NOMO-1 treated with DMSO at 0.1 percent for 48 hours (cell line): ENCODE data around the gene MSI2.

ENCODE experiments used
- DNase-seq: peaks from one replicate; lab custom pipeline; 2025; ENCODE audit not compliant: unreplicated experiment; lab: John Stamatoyannopoulos, UW

The MSI2 gene

DNA sequence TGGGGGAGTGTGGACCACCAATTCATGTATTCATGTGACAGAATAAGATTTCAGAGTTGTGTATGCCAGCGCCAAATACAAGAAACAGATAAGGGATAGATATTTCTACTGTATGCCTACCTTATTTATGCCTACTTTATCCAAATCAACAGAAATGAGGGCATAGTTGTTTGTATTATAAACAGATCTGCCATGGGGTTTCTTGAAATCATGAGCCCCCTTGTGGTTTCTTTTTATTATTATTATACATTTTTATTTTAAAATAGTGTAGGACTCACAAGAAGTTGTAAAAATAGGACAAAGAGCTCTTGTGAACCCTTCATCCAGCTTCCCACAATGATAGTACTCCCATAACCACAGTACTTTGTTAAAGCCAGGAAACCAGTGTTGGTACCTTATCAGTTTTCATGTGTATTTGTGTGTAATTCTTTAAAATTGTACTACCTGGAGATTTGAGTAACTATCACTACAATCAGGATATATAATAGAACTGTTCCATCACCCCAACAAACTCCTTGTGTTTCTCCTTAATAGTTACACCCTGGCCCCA, 259.4 kb downstream of the MSI2 start:
- DNase-seq: no peak

DNA sequence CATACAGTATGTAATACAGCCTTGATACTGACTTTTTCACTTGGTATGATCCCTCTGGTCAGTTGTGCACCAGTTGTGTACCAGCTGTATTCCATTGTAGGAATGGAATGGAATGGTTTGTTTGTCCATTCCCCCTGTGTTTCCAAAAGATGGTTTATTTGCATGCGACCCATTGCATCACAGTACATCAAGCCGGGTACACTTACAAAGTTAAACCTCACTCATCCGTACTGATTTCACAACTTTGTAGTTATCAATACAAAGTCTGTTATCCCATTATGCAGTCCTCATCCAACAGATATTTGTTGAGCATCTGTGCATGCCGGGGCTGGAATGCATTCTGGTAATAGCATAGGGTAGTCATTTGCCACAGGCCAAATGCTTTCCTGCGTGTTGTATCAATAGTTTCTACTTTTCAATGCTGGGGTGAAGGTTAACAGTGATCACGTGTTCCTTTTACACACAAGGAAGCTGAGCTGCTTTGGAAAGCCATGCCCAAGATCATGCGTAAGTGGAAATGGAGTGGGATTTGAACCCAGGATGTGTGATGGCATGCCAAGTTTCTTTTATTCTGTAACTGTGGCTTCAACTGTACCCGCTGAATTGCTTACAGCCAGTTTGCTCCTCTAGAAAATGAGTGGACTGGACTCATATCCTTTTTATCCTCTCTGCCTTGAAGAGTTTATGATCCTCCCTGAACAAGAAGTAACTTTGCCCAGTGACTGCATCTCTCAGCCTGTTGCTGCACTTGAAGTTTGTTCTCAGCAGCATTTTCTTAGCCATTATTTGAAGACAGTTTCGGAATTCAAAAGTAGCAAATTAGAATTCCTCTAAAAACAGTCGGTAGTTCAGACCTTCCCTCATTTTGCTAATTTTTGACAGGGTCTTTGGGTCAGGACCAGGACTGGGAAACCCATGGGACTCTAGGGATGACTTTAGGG, 260.2 kb downstream of the MSI2 start:
- no peak for DNase-seq

DNA sequence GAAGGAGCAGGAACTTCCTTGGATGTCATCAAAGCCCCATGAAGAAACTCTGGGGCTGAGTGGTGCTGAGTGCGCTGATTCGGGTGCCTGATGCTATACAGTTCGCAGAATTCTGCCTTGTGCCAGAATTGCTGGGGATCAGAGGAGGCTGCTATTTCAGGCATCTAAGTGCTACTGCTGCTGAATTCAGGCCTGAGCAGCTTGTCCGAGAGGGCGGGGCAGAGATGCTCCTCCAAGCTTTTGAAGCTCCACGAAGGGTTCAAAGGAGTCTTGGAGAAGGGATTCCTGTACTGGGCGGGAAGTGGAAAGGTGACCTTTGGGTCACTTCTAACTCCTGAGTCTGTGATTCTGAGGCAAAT, 260.9 kb downstream of the MSI2 start:
- no peak for DNase-seq

DNA sequence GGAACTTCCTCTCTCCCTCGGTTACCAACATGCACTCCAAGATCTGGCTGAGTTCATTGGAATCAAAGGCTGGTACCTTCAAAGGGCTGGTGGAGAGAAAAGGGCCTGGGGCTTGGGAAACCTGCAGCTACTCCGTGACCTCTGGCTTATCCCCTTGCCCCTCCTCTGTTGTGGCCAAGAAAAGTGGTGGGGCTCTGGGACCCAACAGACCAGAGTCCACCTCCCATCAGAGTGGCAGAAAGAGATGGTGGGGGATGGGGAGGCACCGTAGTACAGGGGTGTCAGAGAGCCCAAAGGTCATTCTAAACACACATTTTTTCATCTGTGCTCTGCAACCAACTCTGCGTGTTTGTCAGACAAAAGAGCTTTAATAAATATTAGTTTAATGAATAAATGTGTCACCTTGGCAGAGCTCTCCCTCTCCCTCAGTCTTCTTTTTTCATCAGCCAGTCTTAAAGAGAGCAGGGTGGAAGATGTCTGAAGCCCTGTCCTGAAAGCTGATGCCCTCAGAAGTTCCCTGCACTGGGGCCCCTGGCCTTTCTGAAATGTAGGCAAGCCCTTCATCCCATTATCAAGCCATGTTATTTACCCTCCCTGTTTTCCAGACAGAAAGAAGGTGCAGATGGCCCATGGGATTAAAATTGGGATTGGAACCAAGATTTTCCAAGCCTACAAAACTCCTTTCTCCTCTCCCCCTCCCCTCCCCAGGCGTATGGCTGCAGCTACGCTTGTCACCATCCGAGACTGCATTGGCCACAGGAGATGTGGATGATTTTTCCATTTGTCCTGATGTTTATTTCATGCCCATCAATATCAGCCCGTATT, 261.5 kb downstream of the MSI2 start:
- no peak for DNase-seq

DNA sequence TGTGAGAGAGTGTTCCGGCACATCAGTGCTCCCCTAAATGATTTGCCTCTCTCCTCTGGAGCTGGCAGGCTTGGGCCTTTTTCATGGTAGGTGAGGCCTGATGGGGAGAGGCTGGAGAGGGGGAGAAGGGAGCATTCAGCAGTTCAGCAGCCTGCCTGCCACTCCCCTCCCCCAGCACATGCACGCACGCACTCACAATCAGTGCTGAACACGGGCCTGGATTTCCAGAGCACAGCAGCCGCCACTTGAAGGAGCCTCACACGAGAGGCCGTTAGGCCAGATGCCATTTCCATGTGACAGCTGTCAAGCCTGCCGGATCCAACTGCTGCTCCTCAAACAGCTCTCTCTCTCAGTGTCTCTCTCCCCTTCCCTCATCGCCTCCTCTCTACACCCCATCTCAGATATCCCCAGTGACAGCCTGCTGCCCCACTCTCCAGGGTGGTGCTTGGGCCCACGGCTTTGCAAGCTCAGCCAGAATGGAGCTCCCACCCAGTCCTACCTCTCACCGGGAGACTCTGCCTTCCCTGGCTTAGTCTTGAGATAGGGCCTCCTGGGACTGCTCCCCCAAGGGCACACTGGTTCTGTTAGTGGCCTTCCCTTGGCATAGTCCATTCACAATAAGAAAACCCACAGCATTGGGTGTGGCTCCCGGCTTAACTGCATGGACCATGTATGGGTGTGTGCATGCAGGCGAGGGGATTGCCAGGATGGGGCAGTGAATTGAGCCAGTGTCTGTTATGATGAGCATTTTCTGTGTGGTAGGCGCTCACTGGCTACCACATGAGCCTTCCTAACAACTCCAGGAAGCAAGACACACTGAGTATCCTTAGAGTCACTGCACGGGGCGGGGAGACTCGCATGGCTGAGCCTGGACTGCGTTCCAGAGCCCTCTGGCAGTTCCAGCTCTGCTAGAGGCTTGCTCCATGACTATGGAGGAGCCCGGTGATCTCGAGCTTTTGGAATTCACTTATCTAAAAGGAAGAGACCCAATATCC, 262.6 kb downstream of the MSI2 start:
- no peak for DNase-seq

DNA sequence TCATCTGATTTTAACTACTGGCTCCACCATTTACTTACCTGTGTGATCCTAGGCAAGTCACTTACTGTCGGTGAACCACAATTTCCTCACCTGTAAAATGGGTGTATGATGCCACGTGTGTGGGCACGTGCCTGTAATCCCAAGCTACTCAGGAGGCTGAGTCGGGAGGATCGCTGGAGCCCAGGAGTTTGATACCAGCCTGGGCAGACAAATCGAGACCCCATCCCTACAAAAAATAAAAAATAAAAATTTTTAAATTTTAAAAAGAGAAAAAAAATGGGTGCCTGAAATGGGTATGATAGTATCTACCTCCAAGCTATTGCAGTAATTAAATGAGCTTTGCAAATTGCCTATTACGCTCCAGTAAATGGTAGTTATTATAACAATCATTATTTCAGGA, 263.5 kb downstream of the MSI2 start:
- no peak for DNase-seq

DNA sequence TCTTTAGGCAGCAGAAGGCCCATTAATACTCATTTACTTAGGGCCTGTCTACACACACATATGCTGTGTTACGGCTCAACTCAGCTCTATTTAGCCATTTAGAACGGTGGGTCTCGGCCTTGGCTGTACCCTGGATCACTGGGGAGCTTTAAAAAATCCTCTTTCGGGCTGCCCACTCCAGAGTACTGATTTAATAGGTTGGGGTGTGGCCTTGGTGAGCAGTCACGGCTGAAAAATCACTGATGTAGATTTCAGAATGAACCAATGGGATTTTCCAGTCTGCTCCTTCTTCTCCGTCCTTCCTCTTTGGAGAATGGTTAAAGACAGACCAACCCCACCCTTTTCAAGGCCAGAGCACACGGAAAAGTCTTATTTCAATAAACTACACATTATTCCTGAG, 265.3 kb downstream of the MSI2 start:
- no peak for DNase-seq

DNA sequence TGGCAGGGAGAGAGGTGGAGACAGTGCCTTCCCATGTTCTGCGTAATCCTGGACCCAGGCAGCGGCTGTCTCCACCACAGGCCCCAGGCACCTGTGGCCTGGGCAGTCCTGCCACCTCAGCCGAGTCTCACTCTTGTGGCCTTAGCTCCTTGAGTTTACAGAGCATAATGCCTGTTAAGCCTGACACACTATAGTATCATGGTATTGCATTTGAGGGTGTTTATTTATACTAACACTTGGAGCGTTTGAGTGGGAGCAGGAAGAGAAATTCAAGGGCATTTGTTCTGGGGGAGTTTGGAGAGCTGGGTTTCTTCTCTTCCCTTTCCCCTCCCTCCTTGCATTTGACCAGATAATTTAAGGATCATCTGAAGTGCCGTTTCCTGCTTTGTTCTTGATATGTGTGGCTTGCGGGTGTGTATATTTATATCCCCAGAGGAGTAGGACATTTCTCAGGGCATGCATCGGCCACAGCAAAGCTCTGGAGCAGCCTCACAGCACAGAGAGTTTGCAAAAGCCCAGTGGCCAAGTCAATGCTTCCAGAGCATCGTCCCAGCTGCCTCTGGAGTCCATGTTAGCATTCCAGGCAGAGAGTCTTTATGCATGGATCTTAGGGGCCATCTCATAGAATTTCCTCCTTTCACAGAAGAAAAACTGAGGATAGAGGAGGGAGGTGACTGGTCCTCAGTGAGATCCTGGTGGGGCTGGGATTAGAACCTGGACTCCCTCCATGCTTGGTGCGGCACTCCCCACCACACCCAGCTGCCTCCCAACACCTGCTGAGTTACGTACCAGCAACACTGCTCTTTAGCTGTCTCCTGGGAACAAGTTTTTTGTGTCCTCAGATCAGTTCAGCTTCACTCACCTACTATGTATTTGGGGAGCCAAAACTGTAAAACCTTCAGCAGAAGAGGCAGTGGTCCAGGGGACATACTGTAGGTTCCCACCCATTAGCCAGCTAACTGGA, 266.0 kb downstream of the MSI2 start:
- DNase-seq: peak; percentile 17

DNA sequence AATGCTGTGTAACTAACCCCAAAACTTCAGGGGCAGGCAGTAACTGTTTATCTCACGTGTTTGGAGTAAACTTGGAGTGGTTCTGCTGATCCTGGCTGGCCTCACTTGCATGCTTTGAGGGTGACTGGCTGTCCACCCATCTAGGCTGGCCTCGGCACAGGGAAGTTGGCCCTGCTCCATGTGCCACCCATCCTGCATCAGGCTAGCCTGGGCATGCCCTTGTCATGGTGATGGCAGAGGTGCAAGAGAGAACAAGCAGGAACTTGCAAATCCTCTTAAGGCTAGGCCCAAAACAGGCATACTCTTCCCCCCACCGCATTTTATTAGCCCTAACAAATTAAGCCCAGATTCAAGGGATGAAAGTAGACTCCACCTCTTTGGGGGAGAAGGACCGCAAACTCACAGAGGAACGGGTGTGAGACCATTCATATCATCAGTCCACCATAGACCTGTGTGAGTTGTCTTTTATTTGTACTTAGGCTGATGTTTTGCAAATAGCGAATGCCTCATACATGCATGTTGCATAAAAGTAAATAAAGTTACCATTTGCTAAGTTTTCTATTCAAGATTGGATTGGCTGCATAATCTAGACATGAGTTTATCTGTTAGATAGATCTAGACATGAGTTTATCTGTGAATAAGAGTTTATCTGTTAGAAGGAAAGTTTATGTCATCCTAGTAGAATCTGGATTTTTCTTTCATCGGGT, 267.8 kb downstream of the MSI2 start:
- DNase-seq: peak; percentile 10

DNA sequence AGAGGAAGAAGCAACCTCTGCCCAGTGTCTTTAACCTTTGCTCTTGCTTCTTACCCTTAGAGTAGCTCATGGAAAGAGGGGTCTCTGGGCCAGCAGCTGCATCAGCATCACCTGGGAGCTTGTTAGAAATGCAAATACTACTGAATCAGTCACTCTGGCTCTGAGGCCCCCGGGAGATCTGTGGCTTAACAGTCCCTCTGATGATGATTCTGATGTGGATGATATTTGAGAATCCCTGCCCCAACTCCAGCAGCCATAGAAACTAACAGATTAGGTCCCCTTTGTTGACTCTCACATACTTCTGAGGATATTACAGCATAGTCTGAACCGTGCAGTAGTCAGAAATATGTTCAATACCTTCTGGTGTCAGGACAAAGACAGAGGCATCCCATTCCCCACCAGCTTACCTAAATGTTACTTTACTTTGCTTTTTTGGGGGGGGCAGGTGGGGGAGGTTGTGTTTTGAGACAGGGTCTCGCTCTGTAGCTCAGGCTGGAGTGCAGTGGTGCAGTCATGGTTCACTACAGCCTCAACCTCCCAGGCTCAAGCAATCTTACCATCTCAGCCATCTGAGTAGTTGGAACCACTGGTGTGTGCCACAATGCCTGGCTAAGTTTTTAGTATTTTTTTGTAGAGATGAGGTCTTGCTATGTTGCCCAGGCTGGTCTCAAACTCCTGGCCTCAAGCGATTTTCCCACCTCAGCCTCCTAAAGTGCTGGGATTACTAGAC, 268.7 kb downstream of the MSI2 start:
- no peak for DNase-seq

DNA sequence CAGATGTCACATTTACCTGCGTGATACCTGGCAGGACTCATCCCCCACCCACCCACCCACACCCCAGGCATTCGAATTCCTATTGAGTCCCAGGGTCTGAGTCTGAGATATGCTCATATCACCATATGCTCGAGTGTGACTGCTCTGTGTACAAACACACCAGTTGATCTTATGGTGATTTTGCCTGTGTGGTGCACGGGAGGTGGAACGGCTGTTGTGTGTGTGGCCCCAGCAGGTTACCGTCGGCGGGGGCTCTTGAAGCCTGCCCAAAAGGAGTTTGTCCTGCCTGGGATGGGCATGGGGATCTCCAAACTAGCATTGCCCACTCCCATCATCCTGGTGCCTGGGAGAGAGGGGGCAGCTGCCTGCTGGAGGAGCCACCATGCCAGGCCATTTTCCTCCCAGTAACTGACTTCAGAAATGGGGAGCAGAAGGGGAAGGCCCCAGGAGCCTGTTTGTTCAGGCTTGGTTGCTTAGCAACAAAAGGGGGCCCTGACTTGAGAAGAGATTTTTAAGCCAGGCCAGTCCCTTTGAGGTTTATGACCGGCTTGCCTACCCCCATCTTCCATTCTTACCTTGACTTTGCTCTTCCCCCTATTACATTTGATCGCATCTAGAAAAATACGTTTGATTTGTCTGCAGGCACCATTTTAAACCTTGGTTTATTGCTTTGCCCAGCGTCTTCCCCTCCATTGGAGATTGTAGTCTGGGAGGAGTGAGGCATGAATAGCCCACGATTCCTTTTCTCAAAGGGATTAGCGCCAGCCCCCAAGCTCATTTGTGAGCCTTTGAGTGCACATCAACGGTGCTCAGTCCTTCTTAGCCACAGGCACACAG, 271.1 kb downstream of the MSI2 start:
- no peak for DNase-seq

DNA sequence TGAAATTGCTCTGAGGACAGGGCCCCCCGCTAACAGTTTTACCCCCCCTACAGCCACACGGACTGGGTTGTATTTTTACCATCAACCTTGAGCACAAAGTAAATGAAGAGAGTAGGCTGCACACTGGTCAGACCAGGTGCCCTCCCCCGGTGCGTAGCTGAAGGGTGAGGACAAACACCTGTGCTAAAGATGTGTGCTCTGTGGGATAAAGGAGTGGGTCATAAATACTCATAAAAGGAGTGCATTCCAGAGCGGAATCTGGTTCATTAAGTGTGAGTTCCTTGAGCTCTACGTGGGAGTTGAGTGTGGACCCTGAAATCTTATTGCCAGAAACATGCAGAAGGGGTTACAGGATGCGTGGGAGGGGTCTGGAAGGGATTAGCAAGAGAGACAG, 271.7 kb downstream of the MSI2 start:
- DNase-seq: no peak

DNA sequence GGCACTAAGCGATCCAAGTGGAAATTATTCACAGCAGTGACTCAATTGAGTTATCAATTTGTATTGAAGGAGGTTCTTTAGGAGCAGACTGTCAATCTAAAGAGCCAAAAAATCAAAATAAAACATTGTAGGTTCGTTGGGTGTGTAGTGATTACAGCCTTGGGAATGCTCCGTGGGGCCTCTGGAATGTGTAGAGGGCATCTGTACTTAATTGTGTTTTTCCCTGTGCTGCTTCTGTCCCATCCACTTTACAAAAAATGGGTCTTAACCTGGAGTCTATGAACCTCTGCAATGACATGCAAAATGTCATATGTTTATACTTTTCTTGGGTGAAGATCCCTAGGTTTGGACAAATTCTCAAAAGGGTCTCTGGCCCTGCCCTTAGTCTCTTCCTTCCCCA, 273.7 kb downstream of the MSI2 start:
- DNase-seq: no peak

DNA sequence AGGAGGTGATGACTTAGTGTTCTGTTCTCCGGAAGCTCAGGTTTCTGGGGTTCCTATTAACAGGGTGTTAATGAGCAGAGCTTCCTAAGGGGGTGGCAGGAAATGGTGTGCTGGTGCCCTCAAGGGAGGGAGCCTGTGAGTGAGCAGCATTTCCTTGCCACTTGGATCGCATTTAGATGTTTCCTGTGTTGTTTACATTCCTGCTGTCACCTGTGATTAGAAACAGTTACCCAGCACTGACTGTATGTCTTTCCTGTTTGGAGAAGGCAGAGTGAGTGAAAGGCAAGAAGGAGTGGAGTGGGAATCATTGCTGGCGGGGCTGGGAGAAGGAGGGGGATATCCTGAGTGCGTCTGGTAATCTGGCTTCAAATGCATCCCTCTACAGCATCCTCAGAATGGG, 274.2 kb downstream of the MSI2 start:
- no peak for DNase-seq

DNA sequence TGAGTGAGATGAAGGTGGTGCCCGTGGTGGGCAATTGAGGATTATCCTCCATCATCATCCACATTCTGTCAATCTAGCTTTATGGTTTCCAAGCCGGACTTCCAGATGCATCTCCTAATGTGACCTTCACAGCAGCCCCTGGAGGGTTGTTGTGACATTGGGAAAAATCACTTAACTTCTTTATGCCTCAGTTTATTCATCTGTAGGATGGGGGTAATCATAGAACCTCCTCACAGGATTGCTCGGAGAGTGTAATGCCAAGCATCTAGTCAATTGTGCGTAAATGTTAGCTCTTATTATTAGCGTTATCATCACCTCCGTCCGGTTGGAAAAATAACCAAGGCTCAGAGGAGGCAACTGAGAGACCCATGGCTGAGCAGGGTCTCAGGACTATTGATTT, 274.8 kb downstream of the MSI2 start:
- no peak for DNase-seq

DNA sequence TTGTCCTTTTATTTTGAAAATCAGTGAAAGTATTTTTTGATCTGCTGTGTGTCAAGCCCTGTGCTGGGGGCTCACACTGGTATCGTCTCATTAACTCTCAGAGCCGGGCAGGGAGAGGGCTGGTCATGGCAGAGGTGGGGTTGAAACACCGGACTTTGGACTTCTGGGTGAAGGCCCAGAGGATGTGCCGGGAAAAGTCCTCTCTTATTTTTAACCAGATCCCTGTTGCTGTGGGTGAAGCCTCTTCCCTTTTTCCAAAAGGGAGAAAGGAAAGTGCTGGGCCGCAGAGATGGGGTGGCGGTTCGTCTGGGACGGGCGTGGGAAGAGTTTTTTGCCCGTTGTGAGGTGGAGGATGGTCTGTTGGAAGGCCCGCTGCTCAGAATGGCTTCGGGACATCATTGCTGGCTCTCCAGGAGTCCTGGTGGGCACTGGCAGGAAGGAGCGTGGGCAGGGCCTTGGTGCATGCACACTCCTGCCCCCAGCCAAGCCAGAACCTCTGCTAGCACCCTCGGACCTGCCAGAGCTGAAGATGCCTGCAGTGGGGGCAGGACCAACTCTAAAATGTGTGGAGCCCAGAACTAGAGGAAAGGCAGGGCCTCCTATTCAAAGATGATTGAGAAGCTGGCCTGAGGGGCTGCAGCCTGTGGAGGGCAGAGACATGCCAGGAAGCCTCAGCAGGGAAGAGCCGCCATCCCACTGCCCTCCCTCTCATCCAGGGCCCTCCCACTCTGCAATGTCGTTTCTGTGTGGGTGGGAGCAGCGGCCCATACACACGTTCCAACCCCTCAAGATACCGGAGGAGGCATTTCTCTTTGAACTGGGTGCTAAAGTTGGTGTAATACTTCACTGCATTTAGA, 275.6 kb downstream of the MSI2 start:
- no peak for DNase-seq

DNA sequence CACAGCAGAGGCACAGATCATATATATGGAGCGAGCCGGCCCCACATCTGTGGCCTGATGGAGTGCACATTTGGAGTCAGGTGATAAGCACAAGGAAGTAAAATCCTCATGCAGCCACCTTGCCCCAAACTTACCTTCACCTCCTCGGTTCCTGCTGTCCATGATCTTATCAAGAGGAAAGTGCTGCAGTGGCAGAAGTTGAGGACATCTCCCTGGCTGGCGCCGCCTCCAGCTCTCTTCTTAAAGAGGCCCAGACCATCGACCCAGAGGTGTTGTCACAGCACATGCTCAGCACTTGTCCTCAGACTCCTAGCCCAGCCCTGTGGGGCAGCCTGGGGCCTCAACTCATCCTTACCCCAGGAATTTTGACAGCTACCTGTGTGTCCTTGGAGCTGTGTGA, 276.2 kb downstream of the MSI2 start:
- DNase-seq: no peak
